Erythroblast (primary cell): ENCODE results near the gene ADAMTS2.

Source experiments
- GATA1 ChIP-seq: IDR thresholded peaks from 2 replicates; pipeline ENCODE4 v1.6.1; 2011; ENCODE audit warnings: low read depth, mild to moderate bottlenecking, control low read depth, low read length, moderate library complexity
- POLR2A ChIP-seq: IDR thresholded peaks from 2 replicates; pipeline ENCODE4 v1.6.1; 2011; ENCODE audit warnings: mild to moderate bottlenecking, low read length

DNA sequence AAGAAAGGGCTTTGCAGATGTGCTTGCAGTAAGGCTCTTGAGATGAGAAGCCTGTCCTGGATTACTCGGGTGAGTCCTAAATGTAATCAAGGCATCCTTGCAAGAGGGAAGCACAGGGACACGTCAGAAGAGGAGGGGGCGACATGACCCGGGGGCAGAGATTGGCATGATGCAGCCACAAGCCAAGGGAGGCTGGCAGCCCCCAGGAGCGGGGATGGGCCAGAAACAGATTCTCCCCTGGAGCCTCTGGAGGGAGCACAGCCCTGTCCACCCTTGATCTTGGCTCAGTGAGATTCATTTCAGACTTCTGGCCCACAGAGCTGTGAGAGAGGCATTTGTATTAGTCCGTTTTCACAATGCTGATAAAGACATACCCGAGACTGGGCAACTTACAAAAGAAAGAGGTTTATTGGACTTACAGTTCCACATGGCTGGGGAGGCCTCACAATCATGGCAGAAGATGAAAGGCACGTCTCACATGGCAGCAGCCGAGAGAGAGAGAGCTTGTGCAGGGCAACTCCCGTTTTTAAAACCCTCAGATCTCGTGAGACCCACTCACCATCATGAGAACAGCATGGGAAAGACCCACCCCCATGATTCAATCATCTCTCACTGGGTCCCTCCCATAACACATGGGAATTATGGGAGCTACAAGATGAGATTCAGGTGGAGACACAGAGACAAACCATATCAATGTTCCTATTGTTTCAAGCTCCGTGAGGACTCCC, 76.1 kb downstream of the ADAMTS2 start:
- TF ChIP-seq POLR2A, result no peak
- no peak for TF ChIP-seq GATA1
